Measurements from ENCODE around the gene HTRA1.

GRCh38 chr10:122471531-122472177 is 10.3 kb downstream of the HTRA1 start:
- no peak for TF ChIP-seq POLR2AphosphoS5 (IDR thresholded peaks at IDR 0.05; ENCODE audit: low read depth, low read length)
- TF ChIP-seq TAF1 (IDR thresholded peaks at IDR 0.05; ENCODE audit: borderline replicate concordance, insufficient read depth, low read length), result no peak
- TF ChIP-seq REST (IDR thresholded peaks at IDR 0.05; ENCODE audit: insufficient read depth in 1 of 2, low read depth in 2 of 2, low read length in 2 of 2), result no peak

Measured in PFSK-1 (cell line).